H9 (cell line): ENCODE data around the gene TMEM200C. TPM values are rescaled to one million over a fixed set of nuclear protein-coding genes. Genes with fewer than 3 reads are reported as not detected.

Experiments used
- DNase-seq: peaks from one replicate; pipeline ENCODE4 v3.0.0-alpha.2; 2017
- H2AFZ ChIP-seq: one replicate; pipeline ENCODE4 v1.6.1; 2013; ENCODE audit warnings: mild to moderate bottlenecking, low read length, control low read depth, moderate library complexity
- H2AK5ac ChIP-seq: 2 replicates; pipeline ENCODE4 v1.6.1; 2013; ENCODE audit warnings: low read length, control low read depth, mixed read lengths; ENCODE audit not compliant: insufficient read length
- H2BK120ac ChIP-seq: one replicate; pipeline ENCODE4 v1.6.1; 2013; ENCODE audit warnings: low read depth, mild to moderate bottlenecking, low read length, control low read depth, inconsistent platforms; ENCODE audit not compliant: poor library complexity, severe bottlenecking
- H2BK12ac ChIP-seq: 2 replicates; pipeline ENCODE4 v1.6.1; 2013; ENCODE audit warnings: low read length, control low read depth, mixed read lengths, low read depth; ENCODE audit not compliant: insufficient read length
- H2BK15ac ChIP-seq: 2 replicates; pipeline ENCODE4 v1.6.1; 2013; ENCODE audit warnings: low read depth, low read length, control low read depth
- H2BK20ac ChIP-seq: one replicate; pipeline ENCODE4 v1.6.1; 2013; ENCODE audit warnings: low read depth, mild to moderate bottlenecking, low read length, control low read depth, inconsistent platforms; ENCODE audit not compliant: poor library complexity, severe bottlenecking
- H2BK5ac ChIP-seq: 2 replicates; pipeline ENCODE4 v1.6.1; 2013; ENCODE audit warnings: low read length, control low read depth, mixed read lengths; ENCODE audit not compliant: insufficient read length
- H3K14ac ChIP-seq: 2 replicates; pipeline ENCODE4 v1.6.1; 2013; ENCODE audit warnings: low read length, control low read depth; ENCODE audit not compliant: insufficient read depth
- H3K18ac ChIP-seq: 2 replicates; pipeline ENCODE4 v1.6.1; 2013; ENCODE audit warnings: low read depth, mild to moderate bottlenecking, mixed read lengths, low read length, control low read depth; ENCODE audit not compliant: insufficient read length
- H3K23ac ChIP-seq: 2 replicates; pipeline ENCODE4 v1.6.1; 2013; ENCODE audit warnings: low read length, control low read depth, mixed read lengths, low read depth; ENCODE audit not compliant: insufficient read length
- H3K23me2 ChIP-seq: 2 replicates; pipeline ENCODE4 v1.6.1; 2013; ENCODE audit warnings: low read depth, mild to moderate bottlenecking, mixed read lengths, low read length, control low read depth; ENCODE audit not compliant: insufficient read length, poor library complexity, severe bottlenecking
- H3K27ac ChIP-seq: 2 replicates; pipeline ENCODE4 v1.5.1; 2013; ENCODE audit warnings: low read length, control low read depth, mixed read lengths, low read depth; ENCODE audit not compliant: insufficient read length
- H3K27me3 ChIP-seq: 2 replicates; pipeline ENCODE4 v1.6.1; 2013; ENCODE audit warnings: low read length, control low read depth, inconsistent platforms; ENCODE audit not compliant: insufficient read depth
- H3K4ac ChIP-seq: 2 replicates; pipeline ENCODE4 v1.6.1; 2013; ENCODE audit warnings: low read depth, mild to moderate bottlenecking, control low read depth, inconsistent platforms, low read length, moderate library complexity
- H3K4me1 ChIP-seq: 2 replicates; pipeline ENCODE4 v1.6.1; 2013; ENCODE audit warnings: low read length, control low read depth, inconsistent platforms; ENCODE audit not compliant: insufficient read depth
- H3K4me2 ChIP-seq: 2 replicates; pipeline ENCODE4 v1.6.1; 2013; ENCODE audit warnings: low read length, control low read depth, mixed read lengths; ENCODE audit not compliant: insufficient read length, insufficient read depth
- H3K56ac ChIP-seq: 2 replicates; pipeline ENCODE4 v1.6.1; 2013; ENCODE audit warnings: low read depth, mild to moderate bottlenecking, mixed read lengths, low read length, control low read depth; ENCODE audit not compliant: insufficient read length
- H3K79me1 ChIP-seq: 2 replicates; pipeline ENCODE4 v1.6.1; 2013; ENCODE audit warnings: low read depth, mild to moderate bottlenecking, moderate library complexity, low read length, control low read depth, inconsistent platforms; ENCODE audit not compliant: insufficient read depth, poor library complexity, severe bottlenecking
- H3K79me2 ChIP-seq: 2 replicates; pipeline ENCODE4 v1.6.1; 2013; ENCODE audit warnings: low read length, control low read depth, inconsistent platforms; ENCODE audit not compliant: insufficient read depth
- H3K9ac ChIP-seq: 2 replicates; pipeline ENCODE4 v1.6.1; 2013; ENCODE audit warnings: low read length, control low read depth, mixed read lengths; ENCODE audit not compliant: insufficient read length; ENCODE audit errors: extremely low read depth
- H3K9me3 ChIP-seq: one replicate; pipeline ENCODE4 v1.6.1; 2013; ENCODE audit warnings: low read depth, low read length, inconsistent platforms; ENCODE audit not compliant: control insufficient read depth
- H3T11ph ChIP-seq: one replicate; pipeline ENCODE4 v1.6.1; 2013; ENCODE audit warnings: mild to moderate bottlenecking, low read length, control low read depth, inconsistent platforms
- H4K20me1 ChIP-seq: one replicate; pipeline ENCODE4 v1.6.1; 2013; ENCODE audit not compliant: control insufficient read depth, insufficient read length, insufficient read depth
- H4K5ac ChIP-seq: 2 replicates; pipeline ENCODE4 v1.6.1; 2013; ENCODE audit warnings: low read depth, mild to moderate bottlenecking, mixed read lengths, low read length, control low read depth; ENCODE audit not compliant: insufficient read length
- H4K8ac ChIP-seq: replicated peaks from 2 replicates; pipeline ENCODE4 v1.6.1; 2013; ENCODE audit warnings: low read length, control low read depth, mixed read lengths, low read depth; ENCODE audit not compliant: insufficient read length
- H4K91ac ChIP-seq: 2 replicates; pipeline ENCODE4 v1.6.1; 2013; ENCODE audit warnings: low read depth, mild to moderate bottlenecking, moderate library complexity, mixed read lengths, low read length, control low read depth; ENCODE audit not compliant: insufficient read length
- H3K27ac Mint-ChIP-seq, 3 experiments: 2 replicates in 2 of 3; 3 replicates in 1 of 3; pipeline ENCODE4 v1.8.0; 2020 to 2021; ENCODE audit warnings: mixed read lengths in 3 of 3, mild to moderate bottlenecking in 1 of 3, moderate library complexity in 1 of 3
- H3K27me3 Mint-ChIP-seq: 2 replicates; pipeline ENCODE4 v1.8.0; 2021; ENCODE audit warnings: low read depth, mild to moderate bottlenecking, moderate library complexity, mixed read lengths
- H3K36me3 Mint-ChIP-seq, 3 experiments: 2 replicates in 2 of 3; 3 replicates in 1 of 3; pipeline ENCODE4 v1.8.0; 2020 to 2021; ENCODE audit warnings: low read depth in 3 of 3, mixed read lengths in 3 of 3; ENCODE audit not compliant: insufficient read depth in 1 of 3
- H3K4me1 Mint-ChIP-seq, 2 experiments: 2 replicates each; pipeline ENCODE4 v1.8.0; 2020; ENCODE audit warnings: mixed read lengths in 2 of 2
- H3K4me3 Mint-ChIP-seq, 2 experiments: 2 replicates in 1 of 2; 3 replicates in 1 of 2; pipeline ENCODE4 v1.8.0; 2020 to 2021; ENCODE audit warnings: mild to moderate bottlenecking in 2 of 2, mixed read lengths in 2 of 2, moderate library complexity in 1 of 2
- H3K9me3 Mint-ChIP-seq, 2 experiments: 2 replicates in 1 of 2; 3 replicates in 1 of 2; pipeline ENCODE4 v1.8.0; 2020; ENCODE audit warnings: mild to moderate bottlenecking in 2 of 2, mixed read lengths in 2 of 2, moderate library complexity in 1 of 2
- total RNA-seq: library from RNA; stranded (reverse); gene quantifications from 2 replicates; pipeline ENCODE4 v1.2.1, GENCODE V29; 2021
- TF ChIP-seq, protein P1 (sequence below): fragments of 200-600 bp; sonication (generic); conservative IDR thresholded peaks from 3 replicates; pipeline ENCODE4 v1.8.0; 2021; ENCODE audit warnings: antibody characterized with exemption, mild to moderate bottlenecking

Gene TMEM200C
- total RNA-seq, 1 experiment from 2014 or later = 6.3 TPM

DNA sequence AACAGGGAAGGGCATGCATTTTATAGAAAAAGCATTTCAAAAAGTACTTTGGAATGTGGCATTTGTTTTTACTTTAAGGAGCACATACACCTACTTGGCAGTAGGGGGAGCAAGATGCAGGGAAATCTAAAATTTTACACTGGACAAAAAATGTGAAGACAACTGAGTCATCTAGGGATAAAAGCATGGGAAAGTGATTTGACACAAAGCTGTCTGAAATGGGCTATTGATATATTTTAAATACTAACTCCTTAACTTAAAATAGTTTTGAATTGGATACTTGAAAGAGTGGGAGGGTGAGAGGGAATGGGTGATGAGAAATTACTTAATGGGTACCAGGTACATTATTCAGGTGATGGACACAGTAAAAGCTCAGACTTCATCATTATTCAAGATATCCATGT lies 15.8 kb downstream of the TMEM200C start:
- Histone ChIP-seq H2AK5ac (no peak overlapping the region), H3K9me3 (no peaks in the 10 kb centered on the region)
- no peak for DNase-seq

More for the DNA sequence above, 15.8 kb downstream of the TMEM200C start:
- Histone ChIP-seq H3K27ac (no peak overlapping the region), H3K14ac (no peak overlapping the region), H3K9ac (no peak overlapping the region), H3K23ac (no peak overlapping the region), H3K56ac (no peak overlapping the region), H3K79me2 (no peaks in the 10 kb centered on the region), H2BK5ac (no peak overlapping the region), H3K27me3 (no peaks in the 10 kb centered on the region), H2BK12ac (no peak overlapping the region), H4K8ac (no peak overlapping the region), H3K79me1 (no peaks in the 10 kb centered on the region), H4K91ac (no peak overlapping the region), H2BK15ac (no peak overlapping the region), H3K4me1 (no peaks in the 10 kb centered on the region), H3K4ac (no peak overlapping the region), H3K18ac (no peak overlapping the region), H2AFZ (no peak overlapping the region), H3K4me2 (no peak overlapping the region), H4K5ac (no peak overlapping the region), H2BK120ac (no peak overlapping the region), H2BK20ac (no peak overlapping the region), H3K23me2 (no peaks in the 10 kb centered on the region), H3T11ph (no peak overlapping the region), H4K20me1 (no peaks in the 10 kb centered on the region)
- Mint-ChIP-seq H3K9me3 (no peaks in the 10 kb centered on the region), H3K27ac (no peak overlapping the region), H3K36me3 (no peaks in the 10 kb centered on the region), H3K4me3 (no peak overlapping the region), H3K4me1 (no peaks in the 10 kb centered on the region), H3K27me3 (no peaks in the 10 kb centered on the region; the same call in none of the 2 replicates)
- TF ChIP-seq, protein P1, sequence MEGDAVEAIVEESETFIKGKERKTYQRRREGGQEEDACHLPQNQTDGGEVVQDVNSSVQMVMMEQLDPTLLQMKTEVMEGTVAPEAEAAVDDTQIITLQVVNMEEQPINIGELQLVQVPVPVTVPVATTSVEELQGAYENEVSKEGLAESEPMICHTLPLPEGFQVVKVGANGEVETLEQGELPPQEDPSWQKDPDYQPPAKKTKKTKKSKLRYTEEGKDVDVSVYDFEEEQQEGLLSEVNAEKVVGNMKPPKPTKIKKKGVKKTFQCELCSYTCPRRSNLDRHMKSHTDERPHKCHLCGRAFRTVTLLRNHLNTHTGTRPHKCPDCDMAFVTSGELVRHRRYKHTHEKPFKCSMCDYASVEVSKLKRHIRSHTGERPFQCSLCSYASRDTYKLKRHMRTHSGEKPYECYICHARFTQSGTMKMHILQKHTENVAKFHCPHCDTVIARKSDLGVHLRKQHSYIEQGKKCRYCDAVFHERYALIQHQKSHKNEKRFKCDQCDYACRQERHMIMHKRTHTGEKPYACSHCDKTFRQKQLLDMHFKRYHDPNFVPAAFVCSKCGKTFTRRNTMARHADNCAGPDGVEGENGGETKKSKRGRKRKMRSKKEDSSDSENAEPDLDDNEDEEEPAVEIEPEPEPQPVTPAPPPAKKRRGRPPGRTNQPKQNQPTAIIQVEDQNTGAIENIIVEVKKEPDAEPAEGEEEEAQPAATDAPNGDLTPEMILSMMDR = peak; percentile 88
